ENCODE data around the gene CBARP. TPM values are rescaled to one million over a fixed set of nuclear protein-coding genes. Genes with fewer than 3 reads are reported as not detected.

CBARP gene
- total and polyA plus RNA-seq, 9 of the 15 experiments (the other 6 are each of a cell fraction or from before 2014, with no cell fraction given): 0.03 to 8.9 (median 1.2) TPM; not detected in 1

DNA sequence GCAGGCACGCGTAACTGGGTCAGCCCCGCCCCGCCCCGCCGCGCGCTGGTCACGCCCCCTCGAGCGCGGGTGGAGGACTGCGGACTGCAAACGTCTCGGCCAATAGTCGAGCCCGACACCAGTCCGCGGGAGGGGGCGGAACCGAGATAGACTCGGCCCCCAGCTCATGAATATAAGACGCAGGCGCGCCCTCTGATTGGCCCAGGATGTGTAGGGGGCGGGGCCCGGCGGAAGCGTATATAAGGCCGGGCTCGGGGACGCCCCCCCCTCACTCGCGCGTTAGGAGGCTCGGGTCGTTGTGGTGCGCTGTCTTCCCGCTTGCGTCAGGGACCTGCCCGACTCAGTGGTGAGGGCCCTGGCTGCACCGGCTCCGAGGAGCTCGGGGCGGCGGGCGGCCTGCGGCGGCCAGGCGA is 31.3 kb upstream of the CBARP start, which contains the start of gene CIRBP (continued):
- TF ChIP-seq ZSCAN29 (IDR thresholded peaks at IDR 0.05) (no peak), ZFX (CRISPR knock-in tag; IDR thresholded peaks at IDR 0.05) (peak; percentile 78), POLR2G (IDR thresholded peaks at IDR 0.05; ENCODE audit: low read depth, low read length) (peak; percentile 100)
- TF ChIP-seq, protein P1, sequence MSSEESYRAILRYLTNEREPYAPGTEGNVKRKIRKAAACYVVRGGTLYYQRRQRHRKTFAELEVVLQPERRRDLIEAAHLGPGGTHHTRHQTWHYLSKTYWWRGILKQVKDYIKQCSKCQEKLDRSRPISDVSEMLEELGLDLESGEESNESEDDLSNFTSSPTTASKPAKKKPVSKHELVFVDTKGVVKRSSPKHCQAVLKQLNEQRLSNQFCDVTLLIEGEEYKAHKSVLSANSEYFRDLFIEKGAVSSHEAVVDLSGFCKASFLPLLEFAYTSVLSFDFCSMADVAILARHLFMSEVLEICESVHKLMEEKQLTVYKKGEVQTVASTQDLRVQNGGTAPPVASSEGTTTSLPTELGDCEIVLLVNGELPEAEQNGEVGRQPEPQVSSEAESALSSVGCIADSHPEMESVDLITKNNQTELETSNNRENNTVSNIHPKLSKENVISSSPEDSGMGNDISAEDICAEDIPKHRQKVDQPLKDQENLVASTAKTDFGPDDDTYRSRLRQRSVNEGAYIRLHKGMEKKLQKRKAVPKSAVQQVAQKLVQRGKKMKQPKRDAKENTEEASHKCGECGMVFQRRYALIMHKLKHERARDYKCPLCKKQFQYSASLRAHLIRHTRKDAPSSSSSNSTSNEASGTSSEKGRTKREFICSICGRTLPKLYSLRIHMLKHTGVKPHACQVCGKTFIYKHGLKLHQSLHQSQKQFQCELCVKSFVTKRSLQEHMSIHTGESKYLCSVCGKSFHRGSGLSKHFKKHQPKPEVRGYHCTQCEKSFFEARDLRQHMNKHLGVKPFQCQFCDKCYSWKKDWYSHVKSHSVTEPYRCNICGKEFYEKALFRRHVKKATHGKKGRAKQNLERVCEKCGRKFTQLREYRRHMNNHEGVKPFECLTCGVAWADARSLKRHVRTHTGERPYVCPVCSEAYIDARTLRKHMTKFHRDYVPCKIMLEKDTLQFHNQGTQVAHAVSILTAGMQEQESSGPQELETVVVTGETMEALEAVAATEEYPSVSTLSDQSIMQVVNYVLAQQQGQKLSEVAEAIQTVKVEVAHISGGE (CRISPR knock-in tag; IDR thresholded peaks at IDR 0.05): no peak

DNA sequence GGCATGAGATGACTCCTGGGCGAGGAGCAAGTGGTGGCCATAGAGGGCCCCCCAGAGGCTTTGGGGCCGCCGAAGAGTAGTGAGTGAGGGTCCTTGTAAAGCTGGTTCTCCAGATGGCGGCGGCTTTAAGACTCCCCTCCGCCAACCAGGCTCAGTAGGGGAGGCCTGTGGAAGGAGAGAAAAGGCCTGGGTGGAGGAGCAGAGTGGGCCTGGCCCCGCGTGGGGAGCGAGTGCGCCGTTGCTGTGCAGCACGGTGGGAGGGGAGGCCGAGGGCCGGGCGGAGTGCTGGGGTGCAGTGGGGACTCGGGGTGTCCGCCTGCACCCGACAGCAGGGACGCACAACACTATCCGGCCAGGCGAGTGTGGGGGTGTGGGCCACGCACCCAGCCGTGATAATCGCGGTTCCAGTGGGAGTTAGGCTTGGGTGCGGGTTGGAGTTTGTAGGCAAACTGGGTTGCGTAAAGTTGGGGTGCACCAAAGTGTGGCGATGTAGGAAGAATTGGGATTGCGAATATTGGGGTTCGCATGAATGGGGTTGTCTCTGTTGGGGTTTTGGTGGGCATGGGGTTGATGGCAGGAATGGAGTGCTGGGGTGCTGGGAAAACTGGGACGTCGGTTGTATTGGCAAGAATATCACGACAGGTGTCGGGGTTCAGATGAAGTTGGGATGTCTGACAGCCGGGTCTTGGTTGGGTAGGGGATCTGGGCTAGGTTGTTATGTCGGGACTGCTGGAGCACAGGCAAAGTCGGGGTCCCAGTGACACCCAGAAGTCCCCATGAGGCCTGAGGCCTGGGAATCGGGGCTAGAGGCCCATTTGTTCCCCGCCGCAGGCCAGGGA is 30.6 kb upstream of the CBARP start:
- peaks cover 65 to 93% of the 10 kb centered on the region in 2 experiments for H3K4me1 ChIP-seq (replicated peaks in 1 of 2; ENCODE audit: control insufficient read depth in 2 of 2, insufficient read depth in 2 of 2, low read length in 2 of 2)
- in situ Hi-C loops (cut with MboI): no loop called here
- ChIA-PET POLR2A (interaction anchor here (0.6 to 3.0 kb wide), 63 partner anchors 8 to 590 kb away, joined by 3 to 90 read pairs (median 4); partner anchors contain the start of genes ATP5F1D, GPX4, MED16 and RNU6-9), CTCF (ENCODE audit: low intra/inter-chr PET ratio) (interaction anchor here (1.9 to 3.3 kb wide), 2 partner anchors 20 to 24 kb away, joined by 11 to 51 read pairs; partner anchors contain the start of gene MIDN)
- H3K27me3 ChIP-seq (ENCODE audit: control insufficient read depth in 2 of 2, insufficient read depth in 2 of 2, low read length in 2 of 2): no peaks in the 10 kb centered on the region
- no peak for FAIRE-seq
- peak overlapping the region; percentile 48 to 92 for H3K9ac ChIP-seq (ENCODE audit: insufficient read depth in 1 of 2, low read depth in 2 of 2, low read length in 2 of 2)
- no peak overlapping the region for H3K4me3 ChIP-seq
- WGBS (ENCODE audit: insufficient coverage, low coverage, missing lambda C conversion rate): 44% methylated on average over 39 of the region's 40 CpGs
- no TSS peak for BruUV-seq (replicated peaks)
- H3K9me3 ChIP-seq (replicated peaks; ENCODE audit: control insufficient read depth, insufficient read depth, low read depth, low read length): no peaks in the 10 kb centered on the region
- H3K27ac ChIP-seq (ENCODE audit: extremely low read depth, low read depth, low read length): peak overlapping the region; percentile 57
- peak in 1 of 4 experiments; percentile 29 for DNase-seq (ENCODE audit: extremely low read depth in 1 of 4, low spot score in 3 of 4)
- H4K20me1 ChIP-seq (replicated peaks; ENCODE audit: control insufficient read depth, insufficient read depth, low read length): peaks cover 26% of the 10 kb centered on the region
- H3K36me3 ChIP-seq (ENCODE audit: control insufficient read depth, insufficient read depth, low read length): peaks cover 37% of the 10 kb centered on the region
- no peaks in the 10 kb centered on the region for H3K9me1 ChIP-seq (ENCODE audit: control insufficient read depth, insufficient read depth, low read length)
- peak overlapping the region; percentile 83 for H3K4me2 ChIP-seq (ENCODE audit: insufficient read depth, low read length)
- intact Hi-C loops (cut with micrococcal nuclease): loop anchor here (1.0 kb wide), 2 partner anchors 20 to 223 kb away; partner anchors contain the start of gene MIDN
- no peak for ATAC-seq
- peaks cover 46% of the 10 kb centered on the region for H3K79me2 ChIP-seq (ENCODE audit: control insufficient read depth, insufficient read depth, low read length)
- peak overlapping the region; percentile 69 for H2AFZ ChIP-seq (ENCODE audit: low read depth, low read length)
- TF ChIP-seq, protein P2, sequence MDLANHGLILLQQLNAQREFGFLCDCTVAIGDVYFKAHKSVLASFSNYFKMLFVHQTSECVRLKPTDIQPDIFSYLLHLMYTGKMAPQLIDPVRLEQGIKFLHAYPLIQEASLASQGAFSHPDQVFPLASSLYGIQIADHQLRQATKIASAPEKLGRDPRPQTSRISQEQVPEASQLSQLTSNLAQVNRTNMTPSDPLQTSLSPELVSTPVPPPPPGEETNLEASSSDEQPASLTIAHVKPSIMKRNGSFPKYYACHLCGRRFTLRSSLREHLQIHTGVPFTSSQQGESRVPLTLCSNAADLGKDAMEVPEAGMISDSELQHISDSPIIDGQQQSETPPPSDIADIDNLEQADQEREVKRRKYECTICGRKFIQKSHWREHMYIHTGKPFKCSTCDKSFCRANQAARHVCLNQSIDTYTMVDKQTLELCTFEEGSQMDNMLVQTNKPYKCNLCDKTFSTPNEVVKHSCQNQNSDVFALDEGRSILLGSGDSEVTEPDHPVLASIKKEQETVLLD (IDR thresholded peaks at IDR 0.05): peak; percentile 85
- TF ChIP-seq, protein P3, sequence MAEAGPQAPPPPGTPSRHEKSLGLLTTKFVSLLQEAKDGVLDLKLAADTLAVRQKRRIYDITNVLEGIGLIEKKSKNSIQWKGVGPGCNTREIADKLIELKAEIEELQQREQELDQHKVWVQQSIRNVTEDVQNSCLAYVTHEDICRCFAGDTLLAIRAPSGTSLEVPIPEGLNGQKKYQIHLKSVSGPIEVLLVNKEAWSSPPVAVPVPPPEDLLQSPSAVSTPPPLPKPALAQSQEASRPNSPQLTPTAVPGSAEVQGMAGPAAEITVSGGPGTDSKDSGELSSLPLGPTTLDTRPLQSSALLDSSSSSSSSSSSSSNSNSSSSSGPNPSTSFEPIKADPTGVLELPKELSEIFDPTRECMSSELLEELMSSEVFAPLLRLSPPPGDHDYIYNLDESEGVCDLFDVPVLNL (CRISPR knock-in tag; IDR thresholded peaks at IDR 0.05; ENCODE audit: low read depth): no peak
- TF ChIP-seq CTBP1 (IDR thresholded peaks at IDR 0.05; ENCODE audit: borderline replicate concordance) (no peak), KDM2B (CRISPR knock-in tag; IDR thresholded peaks at IDR 0.05) (no peak)

Measured in K562 (cell line).